ENCODE data around the gene B3GNT5.
"Not testable (repeated sequence)": the region's sequence is repeated elsewhere in the genome, so short reads cannot be mapped to it uniquely, and the experiment has no call there.

The B3GNT5 gene

GRCh38 chr3:183252973-183253527, at the start of gene B3GNT5:
B3GNT5 (plus strand) TSS chr3:183253253; CDS start chr3:183269799, 16,546 bp downstream.
- DNase-seq = no peak

GRCh38 chr3:183203670-183204069, 49.4 kb upstream of the B3GNT5 start:
- DNase-seq = no peak

GRCh38 chr3:183208260-183208659, 44.8 kb upstream of the B3GNT5 start:
- DNase-seq = no peak

- DNase-seq = no peak
Observed at GRCh38 chr3:183208800-183209199, 44.3 kb upstream of the B3GNT5 start.

GRCh38 chr3:183210341-183210740, 42.7 kb upstream of the B3GNT5 start:
- no peak for DNase-seq

- DNase-seq = no peak
Observed at GRCh38 chr3:183210862-183211341, 42.2 kb upstream of the B3GNT5 start.

GRCh38 chr3:183211352-183211751, 41.7 kb upstream of the B3GNT5 start:
- no peak for DNase-seq

- DNase-seq = no peak
Observed at GRCh38 chr3:183212096-183212495, 41.0 kb upstream of the B3GNT5 start.

- DNase-seq = no peak
Observed at GRCh38 chr3:183212565-183212964, 40.5 kb upstream of the B3GNT5 start.

- no peak for DNase-seq
Observed at GRCh38 chr3:183213415-183214276, 39.4 kb upstream of the B3GNT5 start.

- DNase-seq = no peak
Observed at GRCh38 chr3:183214277-183214612, 38.8 kb upstream of the B3GNT5 start.

GRCh38 chr3:183215591-183216202, 37.4 kb upstream of the B3GNT5 start:
- DNase-seq = no peak

- DNase-seq = no peak
Observed at GRCh38 chr3:183217548-183218332, 35.3 kb upstream of the B3GNT5 start.

GRCh38 chr3:183218826-183219225, 34.2 kb upstream of the B3GNT5 start:
- no peak for DNase-seq

GRCh38 chr3:183220828-183221227, 32.2 kb upstream of the B3GNT5 start:
- no peak for DNase-seq

GRCh38 chr3:183222631-183223235, 30.3 kb upstream of the B3GNT5 start:
- no peak for DNase-seq

GRCh38 chr3:183224180-183224970, 28.7 kb upstream of the B3GNT5 start:
- no peak for DNase-seq

- DNase-seq = no peak
Observed at GRCh38 chr3:183226333-183226890, 26.6 kb upstream of the B3GNT5 start.

- no peak for DNase-seq
Observed at GRCh38 chr3:183227586-183227985, 25.5 kb upstream of the B3GNT5 start.

GRCh38 chr3:183229178-183229577, 23.9 kb upstream of the B3GNT5 start:
- no peak for DNase-seq

GRCh38 chr3:183230251-183230650, 22.8 kb upstream of the B3GNT5 start:
- not testable (repeated sequence) for DNase-seq

- no peak for DNase-seq
Observed at GRCh38 chr3:183230826-183231225, 22.2 kb upstream of the B3GNT5 start.
